HG03342 (cell line): ENCODE measurements around the gene PRKCG.
A peak's percentile ranks its signal among the peaks of the same experiment; 100 is the strongest.
"Not testable (repeated sequence)": the region's sequence is repeated elsewhere in the genome, so short reads cannot be mapped to it uniquely, and the experiment has no call there.

Experiments
- ATAC-seq: cut with Tn5 transposase; IDR thresholded peaks from one replicate; pipeline ENCODE4 v1.9.1; 2021; ENCODE audit warnings: mild to moderate bottlenecking, moderate library complexity; ENCODE audit not compliant: unreplicated experiment

The PRKCG gene

GRCh38 chr19:53881482-53882390, at the start of gene PRKCG:
Gene PRKCG, plus strand, starts transcription at chr19:53882197. Its CDS starts 298 bp downstream, at chr19:53882495.
- no peak for ATAC-seq

- not testable (repeated sequence) for ATAC-seq
Observed at GRCh38 chr19:53832861-53833260, 49.1 kb upstream of the PRKCG start.

- ATAC-seq = not testable (repeated sequence)
Observed at GRCh38 chr19:53838446-53838845, 43.6 kb upstream of the PRKCG start.

- ATAC-seq = not testable (repeated sequence)
Observed at GRCh38 chr19:53840241-53840640, 41.8 kb upstream of the PRKCG start.

GRCh38 chr19:53840914-53841313, 41.1 kb upstream of the PRKCG start:
- not testable (repeated sequence) for ATAC-seq

- no peak for ATAC-seq
Observed at GRCh38 chr19:53844849-53845246, 37.1 kb upstream of the PRKCG start.

GRCh38 chr19:53847555-53847954, 34.4 kb upstream of the PRKCG start:
- ATAC-seq = no peak

- no peak for ATAC-seq
Observed at GRCh38 chr19:53849237-53849676, 32.7 kb upstream of the PRKCG start.

GRCh38 chr19:53853707-53854106, 28.3 kb upstream of the PRKCG start:
- ATAC-seq = no peak

GRCh38 chr19:53864308-53864836, 17.6 kb upstream of the PRKCG start:
- ATAC-seq = no peak

GRCh38 chr19:53865523-53865917, 16.5 kb upstream of the PRKCG start:
- no peak for ATAC-seq

GRCh38 chr19:53865918-53866864, 15.8 kb upstream of the PRKCG start:
- no peak for ATAC-seq

GRCh38 chr19:53866865-53867224, 15.2 kb upstream of the PRKCG start:
- no peak for ATAC-seq

GRCh38 chr19:53867225-53868090, 14.5 kb upstream of the PRKCG start, which contains the start of gene MYADM:
Gene MYADM, plus strand, starts transcription at chr19:53867883. Its CDS starts 5,647 bp downstream, at chr19:53873530.
- peak; percentile 75 for ATAC-seq

GRCh38 chr19:53868091-53868891, 13.7 kb upstream of the PRKCG start:
- ATAC-seq = no peak

- ATAC-seq = peak; percentile 34
Observed at GRCh38 chr19:53868892-53869804, 12.8 kb upstream of the PRKCG start.

- not testable (repeated sequence) for ATAC-seq
Observed at GRCh38 chr19:53869805-53870484, 12.1 kb upstream of the PRKCG start.

GRCh38 chr19:53870485-53870844, 11.5 kb upstream of the PRKCG start:
- no peak for ATAC-seq
